Measurements from ENCODE around the gene PRKG2.

- TF ChIP-seq SMC3 (conservative IDR thresholded peaks at IDR 0.05; ENCODE audit: poor library complexity) (no peak), CTCF (IDR thresholded peaks at IDR 0.05; ENCODE audit: poor library complexity, severe bottlenecking) (no peak)
These were observed 44.0 kb upstream of the PRKG2 start for GRCh38 chr4:81258841-81259550.

Measured in neural cell (in vitro differentiated cells).